HG02798 (cell line): ENCODE measurements around the gene TLCD3B.
"Not testable (repeated sequence)": the region's sequence is repeated elsewhere in the genome, so short reads cannot be mapped to it uniquely, and the experiment has no call there.

Experiments
- ATAC-seq: cut with Tn5 transposase; IDR thresholded peaks from one replicate; pipeline ENCODE4 v1.9.1; 2021; ENCODE audit warnings: mild to moderate bottlenecking; ENCODE audit not compliant: unreplicated experiment, poor library complexity

TLCD3B gene

GRCh38 chr16:30027588-30028437 lies 3.3 kb downstream of the TLCD3B start:
- no peak for ATAC-seq

GRCh38 chr16:30026449-30026848 lies 4.6 kb downstream of the TLCD3B start:
- ATAC-seq = no peak

- no peak for ATAC-seq
Observed at GRCh38 chr16:30025574-30025973, 5.5 kb downstream of the TLCD3B start.

GRCh38 chr16:30025156-30025555 lies 5.9 kb downstream of the TLCD3B start:
- ATAC-seq = no peak

- no peak for ATAC-seq
Observed at GRCh38 chr16:30024451-30024850, 6.6 kb downstream of the TLCD3B start.

GRCh38 chr16:30023586-30023985 lies 7.5 kb downstream of the TLCD3B start:
- no peak for ATAC-seq

GRCh38 chr16:30022887-30023286 lies 8.2 kb downstream of the TLCD3B start, which contains the start of gene C16orf92:
TSS of gene C16orf92 (plus strand) at chr16:30023198. CDS start at chr16:30023341, 143 bp downstream.
- ATAC-seq = no peak

- no peak for ATAC-seq
Observed at GRCh38 chr16:30018731-30019158, 12.3 kb downstream of the TLCD3B start.

- ATAC-seq = not testable (repeated sequence)
Observed at GRCh38 chr16:30017937-30018336, 13.1 kb downstream of the TLCD3B start.

GRCh38 chr16:30017277-30017656 lies 13.8 kb downstream of the TLCD3B start:
- no peak for ATAC-seq

- no peak for ATAC-seq
Observed at GRCh38 chr16:30016555-30017276, 14.4 kb downstream of the TLCD3B start.

GRCh38 chr16:30015450-30015849 lies 15.6 kb downstream of the TLCD3B start:
- ATAC-seq = not testable (repeated sequence)

GRCh38 chr16:30012598-30012997 lies 18.5 kb downstream of the TLCD3B start:
- ATAC-seq = not testable (repeated sequence)

- no peak for ATAC-seq
Observed at GRCh38 chr16:30011714-30012504, 19.2 kb downstream of the TLCD3B start.

- ATAC-seq = no peak
Observed at GRCh38 chr16:30010844-30011713, 20.0 kb downstream of the TLCD3B start, which contains the start of gene DOC2A. TSS of gene DOC2A (minus strand) at chr16:30011027. CDS start at chr16:30010222, 805 bp downstream.

- ATAC-seq = no peak
Observed at GRCh38 chr16:30009990-30010843, 20.9 kb downstream of the TLCD3B start.

- no peak for ATAC-seq
Observed at GRCh38 chr16:30009085-30009862, 21.8 kb downstream of the TLCD3B start.

GRCh38 chr16:30007378-30007895 lies 23.6 kb downstream of the TLCD3B start:
- no peak for ATAC-seq
